ENCODE data around the gene TBR1.

The TBR1 gene

DNA sequence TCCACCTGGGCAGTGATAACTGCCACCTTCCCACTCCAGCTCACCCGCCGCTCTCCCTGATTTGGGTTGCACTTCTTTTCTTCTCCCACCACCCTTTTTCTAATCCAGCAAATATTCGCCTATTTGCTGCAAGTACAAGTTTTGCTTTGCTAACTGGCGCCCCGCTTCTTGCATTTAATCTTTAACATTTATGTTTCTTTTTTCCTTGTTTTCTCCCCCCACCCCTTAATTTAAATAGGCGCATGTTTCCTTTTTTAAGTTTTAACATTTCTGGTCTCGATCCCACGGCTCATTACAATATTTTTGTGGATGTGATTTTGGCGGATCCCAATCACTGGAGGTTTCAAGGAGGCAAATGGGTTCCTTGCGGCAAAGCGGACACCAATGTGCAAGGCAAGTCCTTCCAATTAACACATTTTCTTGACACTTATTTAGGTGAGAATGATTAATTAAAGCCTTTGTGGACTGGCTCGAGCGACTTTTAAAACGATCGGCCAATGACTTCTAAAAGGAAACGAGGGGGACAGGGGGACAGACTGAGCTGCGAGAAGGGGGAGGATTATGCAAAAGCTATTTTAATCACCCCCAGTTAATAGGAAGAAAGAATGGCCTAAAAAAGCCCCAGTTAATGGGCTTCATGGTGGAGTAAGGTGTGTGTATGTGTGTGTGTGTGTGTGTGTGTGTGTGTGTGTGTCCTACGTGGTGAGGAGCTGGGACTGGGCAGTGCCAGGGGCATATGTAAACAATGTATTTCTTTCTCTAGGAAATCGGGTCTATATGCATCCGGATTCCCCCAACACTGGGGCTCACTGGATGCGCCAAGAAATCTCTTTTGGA, 1.6 kb downstream of the TBR1 start:
- Histone ChIP-seq H3K4me1 (ENCODE audit: low read length) (peaks cover 6% of the 10 kb centered on the region), H3K9me3 (ENCODE audit: insufficient read depth, low read length) (no peaks in the 10 kb centered on the region), H3K4me3 (ENCODE audit: low read length) (peak overlapping the region; percentile 87), H3K79me2 (ENCODE audit: low read length) (no peaks in the 10 kb centered on the region), H3K4me2 (ENCODE audit: low read length) (peak overlapping the region; percentile 89), H4K20me1 (ENCODE audit: insufficient read depth, low read length) (no peaks in the 10 kb centered on the region), H3K27me3 (ENCODE audit: low read depth, low read length) (peaks cover 29% of the 10 kb centered on the region), H3K36me3 (replicated peaks; ENCODE audit: low read depth, low read length) (no peaks in the 10 kb centered on the region), H2AFZ (ENCODE audit: low read depth, low read length) (no peak overlapping the region; the same call in 1 of the 2 replicates), H3K9ac (ENCODE audit: low read length) (no peak overlapping the region), H3K27ac (ENCODE audit: low read length) (no peak overlapping the region)
- TF ChIP-seq EZH2phosphoT487 (IDR thresholded peaks at IDR 0.05; ENCODE audit: low read depth): no peak
- TF ChIP-seq, protein P1, sequence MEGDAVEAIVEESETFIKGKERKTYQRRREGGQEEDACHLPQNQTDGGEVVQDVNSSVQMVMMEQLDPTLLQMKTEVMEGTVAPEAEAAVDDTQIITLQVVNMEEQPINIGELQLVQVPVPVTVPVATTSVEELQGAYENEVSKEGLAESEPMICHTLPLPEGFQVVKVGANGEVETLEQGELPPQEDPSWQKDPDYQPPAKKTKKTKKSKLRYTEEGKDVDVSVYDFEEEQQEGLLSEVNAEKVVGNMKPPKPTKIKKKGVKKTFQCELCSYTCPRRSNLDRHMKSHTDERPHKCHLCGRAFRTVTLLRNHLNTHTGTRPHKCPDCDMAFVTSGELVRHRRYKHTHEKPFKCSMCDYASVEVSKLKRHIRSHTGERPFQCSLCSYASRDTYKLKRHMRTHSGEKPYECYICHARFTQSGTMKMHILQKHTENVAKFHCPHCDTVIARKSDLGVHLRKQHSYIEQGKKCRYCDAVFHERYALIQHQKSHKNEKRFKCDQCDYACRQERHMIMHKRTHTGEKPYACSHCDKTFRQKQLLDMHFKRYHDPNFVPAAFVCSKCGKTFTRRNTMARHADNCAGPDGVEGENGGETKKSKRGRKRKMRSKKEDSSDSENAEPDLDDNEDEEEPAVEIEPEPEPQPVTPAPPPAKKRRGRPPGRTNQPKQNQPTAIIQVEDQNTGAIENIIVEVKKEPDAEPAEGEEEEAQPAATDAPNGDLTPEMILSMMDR (IDR thresholded peaks at IDR 0.05; ENCODE audit: low read depth, low read length): no peak

DNA sequence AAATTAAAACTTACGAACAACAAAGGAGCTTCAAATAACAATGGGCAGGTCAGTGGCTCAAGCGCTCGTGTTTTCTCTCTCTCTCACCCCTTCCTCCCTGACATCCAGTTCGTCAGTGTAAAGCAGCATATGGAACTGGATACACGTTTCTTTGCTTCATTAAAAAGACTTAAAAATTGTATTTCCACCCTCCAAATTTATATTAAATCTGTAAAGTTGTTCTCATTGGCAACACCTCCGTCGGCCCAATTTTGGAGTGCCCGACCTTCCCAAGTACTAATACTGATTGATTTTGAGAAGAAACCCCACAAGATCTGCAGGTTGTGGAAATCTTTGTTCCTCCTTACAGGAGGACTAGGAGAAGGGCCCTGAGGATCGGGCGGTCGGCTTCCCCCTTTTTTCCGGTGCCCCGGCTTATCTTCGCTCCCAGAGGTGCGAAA, 2.2 kb downstream of the TBR1 start:
- Histone ChIP-seq H3K4me3 (ENCODE audit: low read length) (peak overlapping the region; percentile 87), H3K27ac (ENCODE audit: low read length) (no peak overlapping the region), H3K4me2 (ENCODE audit: low read length) (peak overlapping the region; percentile 89)

DNA sequence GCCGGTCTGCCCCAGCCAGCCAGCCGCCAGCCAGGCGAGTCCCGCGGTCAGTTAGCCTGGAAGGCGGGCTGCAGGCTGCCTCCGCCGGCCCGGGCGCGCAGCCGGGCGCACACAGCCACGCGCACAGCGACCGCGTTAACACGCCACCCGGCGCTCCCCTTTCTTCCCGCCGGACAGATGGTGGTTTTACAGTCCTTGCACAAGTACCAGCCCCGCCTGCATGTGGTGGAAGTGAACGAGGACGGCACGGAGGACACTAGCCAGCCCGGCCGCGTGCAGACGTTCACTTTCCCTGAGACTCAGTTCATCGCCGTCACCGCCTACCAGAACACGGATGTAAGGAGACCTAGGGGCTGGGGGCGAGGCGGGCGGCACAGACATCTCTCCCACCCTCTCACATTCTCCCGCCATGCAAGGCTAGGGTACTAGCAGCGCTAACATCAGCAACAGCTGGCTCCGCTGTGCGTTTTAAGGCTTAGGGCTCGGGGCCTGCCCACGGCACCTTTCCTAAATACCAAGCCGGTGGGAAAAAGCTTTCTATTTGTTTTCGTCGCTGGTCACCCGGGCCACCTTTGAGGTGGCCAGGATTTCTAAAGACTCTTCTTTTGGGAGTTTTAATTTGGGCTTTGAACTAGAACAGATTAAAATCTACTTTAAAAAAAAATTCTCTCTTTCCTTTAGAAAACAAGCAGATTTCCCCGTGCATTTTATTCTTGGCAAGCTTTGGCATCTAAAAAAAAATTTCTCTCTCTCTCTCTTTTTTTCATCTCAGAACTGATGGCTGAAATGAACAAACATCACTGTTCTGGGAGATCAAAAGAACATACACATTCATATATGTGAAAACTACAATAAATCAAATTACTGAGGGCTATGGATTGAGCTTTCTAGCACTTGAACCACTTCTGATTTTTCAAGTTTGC, 2.9 kb downstream of the TBR1 start:
- peak overlapping the region; percentile 89 for H3K4me2 ChIP-seq (ENCODE audit: low read length)
- no peaks in the 10 kb centered on the region for H3K9me3 ChIP-seq (ENCODE audit: insufficient read depth, low read length)
- H3K9ac ChIP-seq (ENCODE audit: low read length): peak overlapping the region; percentile 45
- H3K4me1 ChIP-seq (ENCODE audit: low read length): peaks cover 6% of the 10 kb centered on the region
- no peaks in the 10 kb centered on the region for H4K20me1 ChIP-seq (ENCODE audit: insufficient read depth, low read length)
- peaks cover 29% of the 10 kb centered on the region for H3K27me3 ChIP-seq (ENCODE audit: low read depth, low read length)
- H3K79me2 ChIP-seq (ENCODE audit: low read length): no peaks in the 10 kb centered on the region
- no peak overlapping the region for H3K27ac ChIP-seq (ENCODE audit: low read length)
- H3K36me3 ChIP-seq (replicated peaks; ENCODE audit: low read depth, low read length): no peaks in the 10 kb centered on the region
- H2AFZ ChIP-seq (ENCODE audit: low read depth, low read length): peak overlapping the region; percentile 81
- TF ChIP-seq EZH2phosphoT487 (IDR thresholded peaks at IDR 0.05; ENCODE audit: low read depth): no peak
- TF ChIP-seq, protein P1 (IDR thresholded peaks at IDR 0.05; ENCODE audit: low read depth, low read length): no peak
- H3K4me3 ChIP-seq (ENCODE audit: low read length): peak overlapping the region; percentile 87

More for the DNA sequence above, 2.2 kb downstream of the TBR1 start:
- no peaks in the 10 kb centered on the region for H4K20me1 ChIP-seq (ENCODE audit: insufficient read depth, low read length)
- TF ChIP-seq, protein P1 (IDR thresholded peaks at IDR 0.05; ENCODE audit: low read depth, low read length): no peak
- no peak for TF ChIP-seq EZH2phosphoT487 (IDR thresholded peaks at IDR 0.05; ENCODE audit: low read depth)
- H3K9ac ChIP-seq (ENCODE audit: low read length): peak overlapping the region; percentile 45
- no peaks in the 10 kb centered on the region for H3K36me3 ChIP-seq (replicated peaks; ENCODE audit: low read depth, low read length)
- H3K27me3 ChIP-seq (ENCODE audit: low read depth, low read length): peaks cover 29% of the 10 kb centered on the region
- H3K9me3 ChIP-seq (ENCODE audit: insufficient read depth, low read length): no peaks in the 10 kb centered on the region
- peak overlapping the region; percentile 81 for H2AFZ ChIP-seq (ENCODE audit: low read depth, low read length)
- H3K79me2 ChIP-seq (ENCODE audit: low read length): no peaks in the 10 kb centered on the region
- peaks cover 6% of the 10 kb centered on the region for H3K4me1 ChIP-seq (ENCODE audit: low read length)
